Inflammatory macrophage treated with lipopolysaccharide for 4 hours (primary cell): ENCODE results near the gene BCKDHA.

Experiments used
- DNase-seq: peaks from one replicate; pipeline ENCODE4 v3.0.0-alpha.2; 2020

BCKDHA gene

DNA sequence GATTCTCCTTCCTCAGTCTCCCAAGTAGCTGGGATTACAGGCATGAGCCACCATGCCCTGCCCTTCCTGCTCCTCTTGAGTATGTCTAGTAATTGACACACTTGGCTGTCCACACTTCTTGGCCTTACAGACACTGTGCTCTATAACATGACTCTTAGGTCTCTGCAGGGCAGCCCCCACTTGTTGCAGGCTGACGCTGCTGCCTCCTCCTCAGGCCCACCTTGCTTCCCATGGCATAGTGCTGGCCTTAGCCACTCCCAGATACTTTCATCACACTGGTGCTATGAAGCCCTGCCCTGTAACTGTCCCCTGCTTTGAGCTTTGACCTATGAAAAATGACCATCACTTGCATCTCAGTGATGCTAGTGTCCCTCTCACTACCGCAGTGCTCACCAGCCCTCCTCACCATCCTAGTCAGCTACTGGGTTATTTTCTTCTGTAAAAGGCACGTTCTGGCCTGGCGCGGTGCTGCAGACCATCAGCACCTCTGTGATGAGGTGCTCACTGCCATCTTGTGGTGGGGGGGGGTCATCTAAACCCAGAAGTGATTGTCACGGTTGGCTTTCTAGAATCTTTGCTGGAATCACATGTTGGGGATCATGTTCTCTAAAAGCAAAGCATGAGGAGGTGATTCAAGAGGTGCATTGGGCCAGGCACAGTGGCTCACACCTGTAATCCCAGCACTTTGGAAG is 55.1 kb downstream of the BCKDHA start:
- no peak for DNase-seq

GRCh38 chr19:41455936-41456335 is 58.3 kb downstream of the BCKDHA start:
- DNase-seq: no peak

GRCh38 chr19:41456342-41456918 is 58.8 kb downstream of the BCKDHA start:
- DNase-seq: no peak

DNA sequence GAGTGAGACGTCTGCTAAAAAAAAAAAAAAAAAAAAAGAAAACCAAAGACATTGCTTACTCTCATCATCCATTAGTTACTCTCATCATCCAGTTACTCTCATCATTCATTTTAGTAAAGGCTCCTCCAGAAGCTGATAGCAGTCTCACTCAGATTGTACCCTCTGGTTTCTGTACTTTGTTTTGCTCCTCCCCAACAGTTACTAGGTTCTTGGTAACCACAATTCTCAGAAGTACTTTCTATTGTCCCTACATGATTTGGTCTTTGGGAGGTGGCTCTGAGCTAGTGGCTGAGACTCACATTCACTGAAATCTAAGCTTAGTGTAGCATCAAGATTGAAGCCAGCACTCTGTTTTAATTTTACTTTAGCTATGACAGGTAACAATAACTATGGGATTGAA is 59.6 kb downstream of the BCKDHA start:
- no peak for DNase-seq

DNA sequence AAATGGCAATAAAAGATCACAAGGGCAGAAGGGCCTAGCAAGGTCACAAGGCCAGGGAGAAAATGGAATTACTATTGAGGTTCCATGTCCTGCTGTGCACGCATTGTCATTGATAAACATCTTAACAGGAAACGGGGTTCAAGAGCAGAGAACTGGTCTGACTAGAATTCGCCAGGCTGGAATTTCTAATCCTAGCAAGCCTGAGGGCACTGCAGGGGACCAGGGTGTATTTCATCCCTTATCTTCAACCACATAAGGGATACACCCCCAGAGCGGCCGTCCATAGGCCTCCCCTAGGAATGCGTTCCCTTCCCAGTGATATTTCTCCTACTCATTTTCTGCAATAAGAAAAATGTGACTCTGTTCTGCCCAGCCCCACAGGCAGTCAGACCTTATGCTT is 64.9 kb downstream of the BCKDHA start:
- no peak for DNase-seq

GRCh38 chr19:41463257-41464256 is 65.9 kb downstream of the BCKDHA start:
- DNase-seq: peak; percentile 26
